ENCODE data around the gene ADAMTS7.
"Not testable (repeated sequence)": the region's sequence is repeated elsewhere in the genome, so short reads cannot be mapped to it uniquely, and the experiment has no call there.

Gene ADAMTS7

DNA sequence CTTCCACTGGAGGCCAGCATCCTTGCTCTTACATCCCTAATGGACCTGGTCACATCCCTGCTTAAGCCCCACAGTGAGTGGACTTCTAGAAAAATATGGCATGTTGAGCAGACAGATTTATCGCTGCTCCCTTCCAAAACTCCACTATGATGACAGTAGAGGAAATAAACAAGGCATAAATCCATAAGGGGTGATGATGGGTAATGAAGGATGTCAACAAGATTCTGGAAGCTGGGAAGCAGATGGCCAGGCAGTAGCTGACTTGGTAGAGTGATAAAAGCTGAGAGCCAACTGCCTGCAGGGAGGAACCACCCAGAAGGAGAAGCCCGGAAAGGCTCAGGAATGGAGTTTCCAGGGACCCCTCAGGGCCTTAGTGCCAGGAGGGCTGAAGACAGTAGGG is 28.9 kb downstream of the ADAMTS7 start:
- DNase-seq (ENCODE audit: low spot score) = not testable (repeated sequence)

DNA sequence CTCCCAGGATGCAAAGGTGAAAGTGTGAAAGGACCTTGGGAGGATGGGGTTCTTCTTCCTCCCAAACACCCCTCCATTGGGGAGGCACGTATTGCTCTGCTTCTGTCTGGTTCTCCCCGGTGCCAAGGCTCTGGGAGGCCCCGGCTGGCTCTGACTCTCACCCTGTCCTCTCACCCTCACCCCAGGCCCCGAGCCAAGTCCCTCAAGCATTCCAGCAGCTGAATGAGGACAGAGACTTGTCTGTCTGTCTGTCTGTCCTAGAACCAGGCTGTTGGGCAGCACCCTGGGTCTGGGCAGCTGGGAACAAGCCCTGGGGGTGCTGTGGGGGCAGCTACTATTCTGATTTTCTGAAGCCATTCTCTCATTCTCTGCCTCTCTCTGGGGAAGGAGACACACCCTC is 29.9 kb downstream of the ADAMTS7 start:
- DNase-seq (ENCODE audit: low spot score) = not testable (repeated sequence)

DNA sequence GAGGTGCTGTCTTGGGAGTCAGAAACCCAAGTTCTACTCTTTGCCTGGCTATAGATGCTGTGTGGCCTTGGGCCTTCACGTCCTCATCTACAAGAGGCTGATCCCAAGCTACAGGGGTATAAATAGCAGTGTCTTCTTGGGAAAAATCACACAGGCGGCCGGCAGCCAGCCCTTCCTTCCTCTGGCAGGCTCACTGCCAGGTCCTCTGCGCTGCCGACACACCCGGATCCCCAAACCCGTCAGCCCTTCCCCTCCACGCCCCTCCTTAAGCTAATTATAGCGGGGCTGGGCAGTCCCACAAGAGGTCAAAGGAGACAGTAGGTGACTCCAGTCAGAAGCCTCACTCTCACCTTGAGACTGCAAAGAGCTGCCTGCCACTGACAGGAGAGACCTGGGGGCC is 31.3 kb downstream of the ADAMTS7 start:
- DNase-seq (ENCODE audit: low spot score) = not testable (repeated sequence)

DNA sequence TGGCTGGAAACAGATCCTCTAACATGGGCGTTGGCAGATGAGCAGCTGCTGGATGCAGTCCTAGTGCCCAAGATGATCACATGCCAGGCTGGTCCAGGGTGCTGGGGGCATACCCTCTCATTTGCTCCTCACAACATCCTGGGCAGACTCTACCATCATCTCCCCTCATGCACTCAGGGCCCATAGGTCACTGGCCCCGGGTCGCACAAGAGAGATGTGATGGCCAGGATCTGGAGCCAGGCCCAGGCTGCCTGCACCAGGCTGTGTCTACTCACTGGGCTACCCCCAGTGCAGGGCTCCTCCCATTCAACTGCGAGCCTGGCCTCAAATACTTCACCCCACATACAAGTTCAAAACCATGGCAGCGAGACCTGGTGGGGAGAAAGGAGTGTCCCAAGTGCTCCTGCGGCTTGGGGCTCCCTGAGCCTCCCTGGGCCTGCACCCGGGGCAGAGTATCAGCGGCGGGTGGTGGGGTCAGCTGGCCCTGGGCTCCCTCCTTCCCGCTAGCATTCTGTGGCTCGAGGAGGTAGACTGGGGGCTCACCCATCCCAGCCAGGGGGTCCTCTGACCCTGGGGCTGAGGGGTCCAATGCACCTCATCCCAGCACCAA is 32.0 kb downstream of the ADAMTS7 start:
- DNase-seq (ENCODE audit: low spot score) = not testable (repeated sequence)

DNA sequence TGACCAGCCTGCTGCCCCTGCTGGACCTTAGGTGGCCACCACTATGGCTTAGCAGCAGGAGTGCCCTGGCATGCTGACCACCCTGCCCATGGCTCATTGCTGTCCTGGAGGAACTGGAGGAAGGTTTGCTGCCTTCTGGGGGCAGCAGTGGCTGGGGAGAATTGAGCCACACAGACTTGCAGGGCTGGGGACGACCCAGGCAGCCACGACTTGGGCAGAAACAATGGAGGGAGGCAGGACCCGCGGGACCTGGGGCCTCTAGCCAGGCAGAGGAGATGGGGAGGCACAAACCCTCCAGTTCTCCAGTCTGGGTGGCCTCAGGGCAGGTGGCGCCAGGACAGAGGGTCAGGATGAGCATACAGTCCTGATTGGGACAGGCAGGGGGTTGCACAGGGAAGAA is 32.8 kb downstream of the ADAMTS7 start:
- no peak for DNase-seq (ENCODE audit: low spot score)

DNA sequence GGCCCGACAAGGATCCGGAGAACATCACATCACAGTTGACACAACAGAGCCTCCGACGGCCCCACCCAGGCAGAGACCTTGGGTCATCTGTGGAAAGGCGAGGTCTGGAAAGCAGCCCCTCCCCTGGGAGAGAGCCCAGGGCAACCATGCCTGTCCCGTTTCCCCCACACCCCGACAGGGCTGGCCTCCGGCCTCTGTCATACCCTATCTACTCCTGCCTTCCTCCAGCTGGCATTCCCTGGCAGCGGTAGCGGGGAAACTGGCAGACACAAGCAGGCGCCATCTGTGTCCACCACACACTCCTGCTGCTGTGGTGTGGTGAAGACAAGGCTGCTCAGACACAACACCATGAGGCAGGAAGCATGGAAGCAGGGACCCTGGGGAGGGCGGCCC is 33.3 kb downstream of the ADAMTS7 start:
- not testable (repeated sequence) for DNase-seq (ENCODE audit: low spot score)

DNA sequence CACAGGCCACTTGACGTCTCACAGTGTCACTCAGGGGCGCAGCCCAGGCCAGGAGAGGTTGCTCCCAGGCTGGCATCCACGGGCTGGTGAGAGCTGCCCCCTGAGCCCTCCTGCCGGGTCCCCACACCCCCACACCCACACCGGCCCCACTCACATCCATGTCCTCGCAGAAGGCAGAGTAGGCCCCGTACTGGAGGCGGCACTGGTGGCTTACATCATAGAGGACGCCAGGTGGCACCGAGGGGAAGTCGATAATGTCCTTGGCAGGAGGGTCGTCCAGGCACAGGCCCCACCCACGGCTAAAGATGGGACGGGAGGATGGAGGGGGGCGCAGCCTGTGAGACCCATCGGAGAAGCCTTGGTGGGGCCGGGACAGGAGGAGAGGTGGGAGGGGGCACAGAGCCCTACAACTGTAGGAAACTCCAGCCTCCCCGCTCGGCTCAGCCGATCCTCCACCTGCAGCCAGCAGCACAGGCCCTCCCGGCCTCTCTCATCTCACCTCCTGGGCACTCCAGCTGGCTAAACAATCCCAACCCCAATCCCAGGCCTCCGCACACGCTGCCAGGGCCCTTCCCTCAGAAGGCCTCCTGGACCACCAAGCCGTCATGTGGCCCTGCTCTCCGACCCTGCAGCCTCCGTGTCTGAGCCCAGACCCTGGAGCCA is 33.8 kb downstream of the ADAMTS7 start:
- not testable (repeated sequence) for DNase-seq (ENCODE audit: low spot score)

DNA sequence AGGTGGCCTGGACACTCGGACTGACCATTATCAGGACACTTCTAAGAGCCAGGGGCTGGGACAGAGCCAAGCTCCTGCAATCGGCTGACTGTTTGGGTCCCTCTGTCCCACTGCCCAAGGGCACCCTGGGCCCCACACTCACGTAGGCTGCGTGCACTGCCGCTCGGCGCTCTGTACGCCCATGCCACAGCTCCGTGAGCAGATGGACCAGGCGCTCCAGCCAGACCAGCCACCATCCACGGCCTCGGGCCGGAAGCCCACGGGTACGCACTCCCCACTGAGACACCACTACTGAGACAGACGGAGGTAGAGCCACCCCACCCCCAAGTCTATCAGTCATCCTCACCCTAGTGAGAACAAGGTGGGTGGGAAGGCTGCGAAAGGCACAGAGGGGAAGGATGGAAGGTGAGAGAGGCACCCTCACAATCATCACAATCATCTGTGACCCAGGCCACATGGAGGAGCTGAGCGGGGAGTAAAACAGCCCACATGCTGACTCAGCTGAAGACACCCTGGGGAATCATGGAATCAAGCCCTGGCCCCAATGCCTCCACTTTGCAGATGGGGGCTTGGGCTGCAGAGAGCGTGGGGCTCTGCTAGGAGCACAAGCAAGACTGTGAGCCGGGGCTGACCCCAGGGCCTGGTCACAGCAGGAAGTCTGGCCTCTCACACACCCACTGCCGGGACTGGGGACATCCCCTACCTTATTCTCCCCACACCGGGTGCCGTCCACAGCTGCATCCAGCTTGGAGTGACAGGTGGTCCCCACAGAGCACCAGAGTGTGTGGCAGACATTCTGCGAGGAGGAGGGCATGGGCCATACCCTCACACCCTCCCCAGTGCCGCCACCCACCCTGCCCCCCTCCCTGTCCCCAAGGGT is 35.0 kb downstream of the ADAMTS7 start:
- DNase-seq (ENCODE audit: low spot score) = not testable (repeated sequence)

DNA sequence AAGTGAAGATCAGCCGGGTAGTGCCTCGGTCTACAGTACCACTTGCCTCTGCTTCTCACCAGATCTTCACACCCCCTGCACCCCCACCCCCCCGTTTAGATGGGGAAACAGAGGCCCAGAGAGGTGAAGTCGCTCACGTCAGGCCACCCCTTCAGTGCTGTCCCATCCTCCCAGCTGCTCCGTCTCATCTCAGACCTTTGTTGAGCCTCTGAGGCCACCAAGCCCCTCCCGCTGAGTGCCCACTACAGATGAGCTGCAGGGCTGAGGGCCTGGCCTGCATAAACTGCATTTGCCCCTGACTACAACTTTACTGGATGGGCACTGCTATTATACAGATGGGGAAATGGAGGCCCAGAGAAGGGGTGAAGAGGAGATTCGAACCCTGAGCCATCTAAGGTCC is 35.8 kb downstream of the ADAMTS7 start:
- DNase-seq (ENCODE audit: low spot score) = no peak

DNA sequence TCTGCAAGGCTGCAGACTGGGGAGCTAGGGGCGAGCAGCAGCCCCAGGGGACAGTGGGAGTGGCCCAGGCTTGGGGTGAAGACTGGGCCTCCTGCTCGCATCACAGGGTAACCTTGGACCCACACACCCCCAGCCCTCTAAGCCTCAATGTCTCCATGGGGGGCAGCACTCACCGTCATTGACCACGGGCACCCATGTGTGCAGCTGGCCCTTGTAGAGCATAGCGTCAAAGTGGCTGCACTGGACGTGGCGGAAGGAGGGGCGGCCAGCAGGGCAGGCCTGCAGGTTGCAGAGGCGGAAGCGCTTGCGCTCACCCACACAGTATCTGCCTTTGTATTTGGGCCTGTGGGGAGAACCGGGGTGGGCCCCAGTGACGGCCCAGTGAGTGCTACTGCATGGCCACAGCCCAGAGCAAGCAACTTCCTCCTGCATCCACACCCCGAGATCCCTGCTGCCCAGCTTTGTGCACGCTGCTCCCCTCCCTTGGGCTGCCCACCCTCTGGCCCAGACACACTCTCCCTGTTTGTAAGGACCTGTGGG is 36.7 kb downstream of the ADAMTS7 start:
- DNase-seq (ENCODE audit: low spot score) = not testable (repeated sequence)

DNA sequence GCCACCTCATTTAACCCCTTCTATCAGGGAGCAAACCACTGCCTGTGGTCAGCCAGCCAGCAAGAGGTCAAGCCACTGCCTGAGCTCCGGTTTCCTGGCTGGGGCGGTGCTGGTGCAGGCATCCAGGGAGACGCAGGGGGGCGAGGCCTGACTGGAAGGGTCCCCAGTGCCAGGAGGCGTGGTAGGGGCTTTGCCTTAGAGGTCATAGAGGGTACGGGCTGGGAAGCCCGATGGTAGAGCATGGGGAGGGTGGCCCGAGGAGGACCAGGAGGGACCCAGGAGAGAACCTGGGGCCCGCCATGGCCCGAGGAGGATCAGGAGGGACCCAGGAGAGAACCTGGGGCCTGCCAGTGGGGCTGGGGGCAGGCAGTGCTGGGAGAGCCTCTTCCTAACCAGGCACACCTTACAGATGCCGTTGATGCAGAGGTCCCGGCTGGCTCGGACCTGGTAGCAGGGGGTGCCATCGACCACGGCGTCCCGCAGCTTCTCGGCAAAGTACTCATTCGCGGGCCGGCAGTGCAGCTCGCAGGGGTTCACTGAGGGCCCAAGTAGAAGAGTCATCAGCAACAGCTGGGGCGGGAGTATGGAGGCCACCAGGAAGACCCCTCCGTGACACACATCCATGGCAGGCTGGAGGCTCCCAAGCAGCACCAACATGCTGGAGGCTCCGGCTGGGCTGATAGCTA is 37.4 kb downstream of the ADAMTS7 start:
- DNase-seq (ENCODE audit: low spot score) = not testable (repeated sequence)

DNA sequence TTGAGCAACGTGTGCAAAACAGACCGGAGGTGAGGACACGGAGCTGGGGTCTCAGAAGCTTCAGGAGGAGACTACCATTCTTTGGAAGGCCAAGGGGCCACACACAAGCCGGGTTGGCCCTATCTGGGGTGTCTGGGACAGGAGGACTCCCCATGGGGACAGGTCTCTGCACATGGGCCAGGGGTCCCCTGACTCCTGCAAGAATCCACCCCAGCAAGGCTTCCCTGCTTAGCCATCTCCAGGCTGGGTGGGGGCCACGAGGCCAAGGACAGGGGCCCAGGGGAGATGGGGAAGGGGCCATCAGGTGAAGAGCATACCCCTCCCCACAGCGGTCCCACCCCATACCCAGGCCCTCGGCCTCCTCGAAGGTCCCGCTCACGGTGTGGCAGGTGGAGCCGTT is 38.5 kb downstream of the ADAMTS7 start:
- no peak for DNase-seq (ENCODE audit: low spot score)

DNA sequence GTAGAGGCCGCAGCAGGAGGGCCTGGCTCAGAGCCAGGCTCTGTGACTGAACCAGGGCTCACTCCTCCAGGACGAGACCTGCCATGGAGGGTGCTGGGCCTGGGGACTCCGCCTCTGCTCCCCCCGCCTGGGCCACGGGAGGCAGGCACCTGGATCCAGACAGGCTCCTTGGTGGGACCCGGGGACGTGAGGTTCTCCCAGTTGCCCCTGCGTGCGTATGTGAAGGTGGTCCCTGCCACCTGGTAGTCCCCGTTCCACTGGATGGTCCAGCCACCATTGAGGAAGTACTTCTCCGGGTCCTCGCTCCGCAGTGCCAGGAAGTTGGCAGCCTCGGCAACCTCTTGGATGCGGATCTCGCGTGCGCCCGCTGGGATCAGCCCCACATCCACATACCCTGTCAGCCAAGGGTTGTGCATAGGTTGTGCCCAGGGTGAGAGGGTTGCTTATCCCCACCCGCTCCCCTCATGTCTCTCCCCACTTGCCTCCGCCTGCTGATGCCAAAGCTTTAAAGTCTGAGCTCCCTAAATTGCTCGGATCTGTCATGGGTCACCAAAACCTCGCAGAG is 39.7 kb downstream of the ADAMTS7 start:
- DNase-seq (ENCODE audit: low spot score) = not testable (repeated sequence)

DNA sequence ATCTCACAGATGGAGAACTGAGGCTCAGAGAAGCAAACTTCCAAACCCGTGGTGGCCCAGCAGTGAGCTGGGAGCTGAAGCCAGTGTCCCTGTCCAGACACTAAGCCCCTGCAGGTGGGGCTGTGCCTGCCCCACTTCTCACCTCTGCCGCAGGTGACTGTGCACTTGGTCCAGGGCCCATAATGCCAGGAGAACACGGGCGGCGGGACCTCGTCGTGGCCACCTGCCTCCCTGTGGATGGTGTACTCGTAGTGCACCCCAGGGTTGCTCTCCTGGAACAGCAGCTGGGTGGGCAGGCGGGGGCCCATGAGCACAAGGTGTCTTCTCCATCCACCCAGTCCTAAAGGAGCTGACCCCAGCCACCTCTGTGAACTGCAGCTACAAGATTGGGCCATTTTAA is 40.2 kb downstream of the ADAMTS7 start:
- DNase-seq (ENCODE audit: low spot score) = not testable (repeated sequence)

DNA sequence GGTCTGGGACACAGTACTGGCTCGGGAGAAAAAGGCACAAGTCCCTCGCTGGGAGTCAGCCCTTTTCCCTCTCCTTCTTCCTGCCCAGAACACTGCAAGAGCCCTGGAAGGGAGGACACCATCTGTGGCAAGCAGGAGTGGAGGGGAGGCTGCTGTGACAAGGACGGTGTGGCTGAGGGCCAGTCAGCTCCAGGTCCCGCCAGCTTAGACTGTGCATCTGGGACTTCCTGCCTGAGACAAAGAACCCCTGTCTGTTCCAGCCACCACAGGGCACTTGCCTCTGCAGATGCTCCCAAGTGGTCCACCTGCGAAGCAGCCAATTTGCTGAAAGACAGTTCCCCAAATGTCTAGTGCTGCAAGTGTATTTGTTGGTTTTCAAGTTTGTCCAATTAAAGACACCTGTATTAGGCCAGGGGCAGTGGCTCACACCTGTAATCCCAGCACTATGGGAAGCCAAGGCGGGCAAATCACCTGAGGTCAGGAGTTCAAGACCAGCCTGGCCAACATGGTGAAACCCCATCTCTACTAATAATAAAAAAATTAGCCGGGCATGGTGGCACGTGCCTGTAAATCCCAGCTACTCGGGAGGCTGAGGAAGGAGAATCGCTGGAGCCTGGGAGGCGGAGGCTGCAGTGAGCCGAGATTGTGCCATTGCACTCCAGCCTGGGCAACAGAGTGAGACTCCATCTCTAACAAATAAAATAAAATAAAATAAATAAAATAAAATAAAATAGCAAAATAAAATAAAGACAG is 41.6 kb downstream of the ADAMTS7 start:
- DNase-seq (ENCODE audit: low spot score) = not testable (repeated sequence)

DNA sequence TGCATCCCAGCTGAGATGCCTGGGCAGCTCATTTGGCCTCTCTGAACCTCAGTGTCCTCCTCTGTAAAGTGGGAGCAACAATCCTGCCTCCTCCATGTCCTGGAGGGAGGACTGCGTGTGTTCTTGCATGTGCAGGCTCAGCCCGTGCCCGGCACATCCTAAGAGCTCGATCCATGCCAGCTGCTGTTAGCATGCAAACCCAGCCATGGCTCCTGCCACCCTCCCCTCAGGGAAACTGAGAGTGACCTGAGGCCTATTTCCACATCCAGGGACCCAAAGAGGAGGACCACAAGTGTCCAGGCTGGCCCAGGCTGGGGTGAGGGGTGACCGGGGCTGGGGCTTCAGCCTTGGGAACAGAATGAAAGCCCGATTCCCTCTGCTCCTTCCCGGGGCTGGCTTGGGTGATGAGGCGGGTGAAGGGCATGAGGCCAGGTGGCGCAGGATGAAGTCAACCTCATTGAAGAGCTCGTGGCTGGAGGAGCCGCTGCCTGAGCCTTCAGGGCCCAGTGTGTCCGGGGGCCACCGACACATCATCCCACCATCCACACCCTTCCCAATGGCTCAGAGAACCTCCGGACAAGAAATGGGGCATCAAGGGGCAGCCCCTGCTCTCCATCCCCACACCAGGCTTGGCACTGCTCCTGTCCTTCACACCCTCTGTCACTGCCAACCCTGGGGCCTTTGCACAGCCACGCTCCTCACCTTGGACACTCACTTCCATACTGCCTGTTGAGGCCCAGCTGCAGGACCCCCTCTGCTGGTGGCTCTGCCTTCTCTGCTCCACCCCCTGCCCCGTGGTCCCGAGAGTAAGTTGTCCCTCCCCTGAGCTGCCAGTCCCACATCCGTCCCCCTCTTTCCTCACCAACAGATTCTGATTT is 42.5 kb downstream of the ADAMTS7 start:
- no peak for DNase-seq (ENCODE audit: low spot score)

DNA sequence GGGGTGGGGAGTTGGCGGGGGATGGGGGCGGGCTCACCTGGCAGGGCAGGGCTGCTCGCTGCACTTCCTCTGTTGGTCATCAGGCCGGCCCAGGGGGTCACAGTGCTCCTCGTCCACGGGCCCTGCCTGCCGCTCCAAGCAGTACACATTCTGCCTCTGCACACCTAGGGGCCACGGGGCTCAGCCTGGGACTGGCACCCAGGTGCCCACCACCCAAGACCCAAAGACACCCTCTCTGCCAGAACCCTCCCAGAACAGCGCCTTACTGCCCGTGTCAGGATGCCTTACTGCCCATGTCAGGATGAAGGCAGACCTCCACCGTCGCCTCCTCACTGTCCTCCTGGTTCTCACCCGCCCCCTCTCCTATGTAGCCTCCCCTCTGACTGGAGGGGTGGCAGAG is 43.2 kb downstream of the ADAMTS7 start:
- DNase-seq (ENCODE audit: low spot score) = no peak

DNA sequence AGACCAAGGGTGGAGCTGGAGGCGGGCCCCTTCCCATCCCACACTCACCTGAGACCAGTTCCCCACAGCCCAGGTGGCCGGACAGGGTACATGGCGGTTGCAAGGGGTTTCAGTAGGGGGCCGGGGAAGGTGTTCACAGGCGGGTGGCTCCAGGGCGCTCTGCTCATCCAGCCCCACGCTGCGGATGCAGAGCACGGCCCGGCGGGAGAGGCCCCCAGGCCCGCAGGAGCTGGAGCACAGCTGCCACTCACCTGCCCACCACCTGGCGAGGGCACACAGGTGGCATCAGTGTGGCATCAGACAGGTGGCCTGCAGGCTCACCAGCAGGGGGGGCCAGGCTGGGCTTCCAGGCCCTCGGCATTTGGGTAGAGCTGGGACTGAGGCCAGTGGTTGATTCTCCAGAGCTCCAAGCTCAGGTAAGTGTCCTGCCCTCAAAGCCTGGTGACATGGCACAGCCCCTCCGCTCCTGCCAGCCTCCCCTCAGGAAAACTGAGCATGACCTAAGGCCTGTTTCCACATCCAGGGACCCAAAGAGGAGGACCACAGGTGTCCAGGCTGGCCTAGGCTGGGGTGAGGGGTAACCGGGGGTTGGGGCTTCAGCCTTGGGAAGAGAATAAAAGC is 43.8 kb downstream of the ADAMTS7 start:
- DNase-seq (ENCODE audit: low spot score) = no peak

DNA sequence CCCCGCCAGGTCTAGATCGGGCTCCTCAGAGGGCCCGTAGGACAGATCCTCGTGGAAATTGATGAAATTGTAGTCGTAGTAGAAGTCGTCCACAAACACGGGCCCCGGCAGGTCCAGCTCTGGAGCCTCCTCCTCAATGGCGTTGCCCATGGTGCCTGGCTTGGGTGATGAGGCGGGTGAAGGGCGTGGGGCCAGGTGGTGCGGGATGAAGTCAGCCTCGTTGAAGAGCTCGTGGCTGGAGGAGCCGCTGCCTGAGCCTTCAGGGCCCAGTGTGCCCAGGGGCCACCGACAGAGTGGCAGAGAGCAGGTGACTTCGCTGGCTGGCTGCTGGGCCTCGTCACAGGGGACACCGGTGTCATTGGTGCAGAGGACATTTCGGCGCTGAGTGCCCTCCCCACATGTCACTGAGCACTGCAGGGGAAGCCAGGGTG is 44.6 kb downstream of the ADAMTS7 start:
- DNase-seq (ENCODE audit: low spot score) = not testable (repeated sequence)
